ENCODE measurements around the gene PSPH.
"Not testable (repeated sequence)": the region's sequence is repeated elsewhere in the genome, so short reads cannot be mapped to it uniquely, and the experiment has no call there.

The PSPH gene

GRCh38 chr7:56051339-56052191 lies at the start of gene PSPH, which contains the start of gene CCT6A:
Gene PSPH (minus strand): TSS chr7:56051444. CDS start chr7:56021212, 30,232 bp downstream.
Gene CCT6A (plus strand): TSS chr7:56051765. CDS start chr7:56051849, 84 bp downstream.
- Histone ChIP-seq H3K27ac (ENCODE audit: low read length) (peak within 1 kb of the TSS; percentile 90), H3K9me3 (ENCODE audit: control insufficient read depth in 1 of 2, low read length in 2 of 2) (no peaks in the 10 kb centered on the region), H3K27me3 (ENCODE audit: low read depth, low read length) (no peaks in the 10 kb centered on the region), H3K4me1 (ENCODE audit: control insufficient read depth in 1 of 2, insufficient read depth in 2 of 2, low read length in 2 of 2) (peaks cover 4 to 29% of the 10 kb centered on the region in 2 donors), H3K36me3 (ENCODE audit: control insufficient read depth in 1 of 2, insufficient read depth in 2 of 2, low read length in 2 of 2) (peaks cover 13 to 28% of the 10 kb centered on the region in 2 donors), H3K4me3 (ENCODE audit: low read depth in 1 of 2, low read length in 2 of 2) (peak within 1 kb of the TSS; percentile 85 to 94)

GRCh38 chr7:56099653-56100052 lies 48.4 kb upstream of the PSPH start:
- Histone ChIP-seq H3K27me3 (ENCODE audit: low read depth, low read length) (no peaks in the 10 kb centered on the region), H3K4me3 (ENCODE audit: low read depth in 1 of 2, low read length in 2 of 2) (no peak overlapping the region), H3K27ac (ENCODE audit: low read length) (no peak overlapping the region), H3K36me3 (ENCODE audit: control insufficient read depth in 1 of 2, insufficient read depth in 2 of 2, low read length in 2 of 2) (peaks cover 38 to 52% of the 10 kb centered on the region in 2 donors), H3K9me3 (ENCODE audit: control insufficient read depth in 1 of 2, low read length in 2 of 2) (no peaks in the 10 kb centered on the region), H3K4me1 (ENCODE audit: control insufficient read depth in 1 of 2, insufficient read depth in 2 of 2, low read length in 2 of 2) (peaks cover 0 to 13% of the 10 kb centered on the region in 2 donors)

GRCh38 chr7:56098187-56099008 lies 47.2 kb upstream of the PSPH start:
- H3K27ac ChIP-seq (ENCODE audit: low read length); H3K9me3 ChIP-seq (ENCODE audit: control insufficient read depth in 1 of 2, low read length in 2 of 2); H3K4me1 ChIP-seq (ENCODE audit: control insufficient read depth in 1 of 2, insufficient read depth in 2 of 2, low read length in 2 of 2); H3K27me3 ChIP-seq (ENCODE audit: low read depth, low read length); H3K4me3 ChIP-seq (ENCODE audit: low read depth in 1 of 2, low read length in 2 of 2): not testable (repeated sequence)
- H3K36me3 ChIP-seq (ENCODE audit: control insufficient read depth in 1 of 2, insufficient read depth in 2 of 2, low read length in 2 of 2) = peaks cover 33 to 39% of the 10 kb centered on the region in 2 donors

- no peak overlapping the region for H3K27ac ChIP-seq (ENCODE audit: low read length)
- peaks cover 28 to 34% of the 10 kb centered on the region in 2 donors for H3K36me3 ChIP-seq (ENCODE audit: control insufficient read depth in 1 of 2, insufficient read depth in 2 of 2, low read length in 2 of 2)
- peaks cover 0 to 10% of the 10 kb centered on the region in 2 donors for H3K4me1 ChIP-seq (ENCODE audit: control insufficient read depth in 1 of 2, insufficient read depth in 2 of 2, low read length in 2 of 2)
- H3K27me3 ChIP-seq (ENCODE audit: low read depth, low read length) = no peaks in the 10 kb centered on the region
- H3K9me3 ChIP-seq (ENCODE audit: control insufficient read depth in 1 of 2, low read length in 2 of 2) = no peaks in the 10 kb centered on the region
- no peak overlapping the region for H3K4me3 ChIP-seq (ENCODE audit: low read depth in 1 of 2, low read length in 2 of 2)
These were observed 46.5 kb upstream of the PSPH start for GRCh38 chr7:56097700-56098099.

- Histone ChIP-seq H3K36me3 (ENCODE audit: control insufficient read depth in 1 of 2, insufficient read depth in 2 of 2, low read length in 2 of 2) (peaks cover 0 to 7% of the 10 kb centered on the region in 2 donors), H3K4me3 (ENCODE audit: low read depth in 1 of 2, low read length in 2 of 2) (peak within 1 kb of the TSS; percentile 27 to 37), H3K27me3 (ENCODE audit: low read depth, low read length) (no peaks in the 10 kb centered on the region), H3K27ac (ENCODE audit: low read length) (no peak within 1 kb of the TSS), H3K4me1 (ENCODE audit: control insufficient read depth in 1 of 2, insufficient read depth in 2 of 2, low read length in 2 of 2) (peaks cover 5 to 22% of the 10 kb centered on the region in 2 donors), H3K9me3 (ENCODE audit: control insufficient read depth in 1 of 2, low read length in 2 of 2) (no peaks in the 10 kb centered on the region)
These were observed 41.7 kb upstream of the PSPH start, which contains the start of gene PHKG1 for GRCh38 chr7:56092789-56093531. Gene PHKG1 (minus strand): TSS chr7:56092952. CDS start chr7:56088941, 4,011 bp downstream.

- Histone ChIP-seq H3K36me3 (ENCODE audit: control insufficient read depth in 1 of 2, insufficient read depth in 2 of 2, low read length in 2 of 2) (peaks cover 0 to 11% of the 10 kb centered on the region in 2 donors), H3K4me1 (ENCODE audit: control insufficient read depth in 1 of 2, insufficient read depth in 2 of 2, low read length in 2 of 2) (peaks cover 5 to 22% of the 10 kb centered on the region in 2 donors), H3K4me3 (ENCODE audit: low read depth in 1 of 2, low read length in 2 of 2) (peak overlapping the region; percentile 27 to 37)
- not testable (repeated sequence) for H3K9me3 ChIP-seq (ENCODE audit: control insufficient read depth in 1 of 2, low read length in 2 of 2); H3K27me3 ChIP-seq (ENCODE audit: low read depth, low read length); H3K27ac ChIP-seq (ENCODE audit: low read length)
These were observed 41.1 kb upstream of the PSPH start for GRCh38 chr7:56092388-56092787.

GRCh38 chr7:56091591-56091990 lies 40.3 kb upstream of the PSPH start:
- Histone ChIP-seq H3K9me3 (ENCODE audit: control insufficient read depth in 1 of 2, low read length in 2 of 2) (no peaks in the 10 kb centered on the region), H3K36me3 (ENCODE audit: control insufficient read depth in 1 of 2, insufficient read depth in 2 of 2, low read length in 2 of 2) (peaks cover 0 to 14% of the 10 kb centered on the region in 2 donors), H3K27me3 (ENCODE audit: low read depth, low read length) (no peaks in the 10 kb centered on the region), H3K27ac (ENCODE audit: low read length) (no peak overlapping the region), H3K4me3 (ENCODE audit: low read depth in 1 of 2, low read length in 2 of 2) (peak overlapping the region in 1 of 2 donors; percentile 37), H3K4me1 (ENCODE audit: control insufficient read depth in 1 of 2, insufficient read depth in 2 of 2, low read length in 2 of 2) (peaks cover 5 to 22% of the 10 kb centered on the region in 2 donors)

- peaks cover 0 to 21% of the 10 kb centered on the region in 2 donors for H3K36me3 ChIP-seq (ENCODE audit: control insufficient read depth in 1 of 2, insufficient read depth in 2 of 2, low read length in 2 of 2)
- H3K4me1 ChIP-seq (ENCODE audit: control insufficient read depth in 1 of 2, insufficient read depth in 2 of 2, low read length in 2 of 2) = peaks cover 11 to 23% of the 10 kb centered on the region in 2 donors
- H3K9me3 ChIP-seq (ENCODE audit: control insufficient read depth in 1 of 2, low read length in 2 of 2) = no peaks in the 10 kb centered on the region
- no peaks in the 10 kb centered on the region for H3K27me3 ChIP-seq (ENCODE audit: low read depth, low read length)
- H3K27ac ChIP-seq (ENCODE audit: low read length) = no peak overlapping the region
- no peak overlapping the region for H3K4me3 ChIP-seq (ENCODE audit: low read depth in 1 of 2, low read length in 2 of 2)
These were observed 36.2 kb upstream of the PSPH start for GRCh38 chr7:56087445-56087844.

- Histone ChIP-seq H3K27me3 (ENCODE audit: low read depth, low read length) (no peaks in the 10 kb centered on the region), H3K27ac (ENCODE audit: low read length) (no peak overlapping the region), H3K9me3 (ENCODE audit: control insufficient read depth in 1 of 2, low read length in 2 of 2) (no peaks in the 10 kb centered on the region), H3K36me3 (ENCODE audit: control insufficient read depth in 1 of 2, insufficient read depth in 2 of 2, low read length in 2 of 2) (peaks cover 0 to 21% of the 10 kb centered on the region in 2 donors), H3K4me3 (ENCODE audit: low read depth in 1 of 2, low read length in 2 of 2) (no peak overlapping the region), H3K4me1 (ENCODE audit: control insufficient read depth in 1 of 2, insufficient read depth in 2 of 2, low read length in 2 of 2) (peaks cover 9 to 17% of the 10 kb centered on the region in 2 donors)
These were observed 35.5 kb upstream of the PSPH start for GRCh38 chr7:56086761-56087160.

- Histone ChIP-seq H3K9me3 (ENCODE audit: control insufficient read depth in 1 of 2, low read length in 2 of 2) (no peaks in the 10 kb centered on the region), H3K4me3 (ENCODE audit: low read depth in 1 of 2, low read length in 2 of 2) (no peak overlapping the region), H3K4me1 (ENCODE audit: control insufficient read depth in 1 of 2, insufficient read depth in 2 of 2, low read length in 2 of 2) (peaks cover 16 to 32% of the 10 kb centered on the region in 2 donors), H3K36me3 (ENCODE audit: control insufficient read depth in 1 of 2, insufficient read depth in 2 of 2, low read length in 2 of 2) (peaks cover 0 to 32% of the 10 kb centered on the region in 2 donors), H3K27me3 (ENCODE audit: low read depth, low read length) (no peaks in the 10 kb centered on the region), H3K27ac (ENCODE audit: low read length) (no peak overlapping the region)
These were observed 32.0 kb upstream of the PSPH start for GRCh38 chr7:56083150-56083785.
